GM18867 (cell line): ENCODE results near the gene HOXA13.
A peak's percentile ranks its signal among the peaks of the same experiment; 100 is the strongest.

ENCODE experiments used
- ATAC-seq: cut with Tn5 transposase; IDR thresholded peaks from one replicate; pipeline ENCODE4 v1.9.1; 2021; ENCODE audit warnings: mild to moderate bottlenecking, moderate library complexity; ENCODE audit not compliant: unreplicated experiment

Gene HOXA13

GRCh38 chr7:27237735-27238334 is 37.9 kb upstream of the HOXA13 start:
- no peak for ATAC-seq

- ATAC-seq: no peak
These were observed 35.8 kb upstream of the HOXA13 start for GRCh38 chr7:27235387-27236311.

GRCh38 chr7:27229448-27229847 is 29.6 kb upstream of the HOXA13 start:
- no peak for ATAC-seq

GRCh38 chr7:27224983-27225934 is 25.4 kb upstream of the HOXA13 start:
- no peak for ATAC-seq

- no peak for ATAC-seq
These were observed 24.2 kb upstream of the HOXA13 start for GRCh38 chr7:27223941-27224575.

- ATAC-seq: peak; percentile 70
These were observed 21.4 kb upstream of the HOXA13 start for GRCh38 chr7:27221201-27221797.

- ATAC-seq: no peak
These were observed 20.6 kb upstream of the HOXA13 start for GRCh38 chr7:27220440-27220955.

- ATAC-seq: no peak
These were observed 19.9 kb upstream of the HOXA13 start for GRCh38 chr7:27219821-27220220.

- ATAC-seq: no peak
These were observed 18.1 kb upstream of the HOXA13 start for GRCh38 chr7:27217951-27218350.

GRCh38 chr7:27215356-27215755 is 15.5 kb upstream of the HOXA13 start:
- no peak for ATAC-seq

- ATAC-seq: no peak
These were observed 14.5 kb upstream of the HOXA13 start for GRCh38 chr7:27214239-27214950.

- no peak for ATAC-seq
These were observed 13.7 kb upstream of the HOXA13 start for GRCh38 chr7:27213433-27214238.

GRCh38 chr7:27212497-27213432 is 12.9 kb upstream of the HOXA13 start:
- no peak for ATAC-seq

- no peak for ATAC-seq
These were observed 11.9 kb upstream of the HOXA13 start for GRCh38 chr7:27211764-27212204.

- no peak for ATAC-seq
These were observed 11.2 kb upstream of the HOXA13 start for GRCh38 chr7:27211084-27211446.

GRCh38 chr7:27210441-27211083 is 10.7 kb upstream of the HOXA13 start:
- ATAC-seq: no peak

GRCh38 chr7:27209933-27210440 is 10.1 kb upstream of the HOXA13 start:
- no peak for ATAC-seq
